Islet of Langerhans (tissue), 1 donor: ENCODE data around the gene KIF16B.
A peak's percentile ranks its signal among the peaks of the same experiment; 100 is the strongest.
"Not testable (repeated sequence)": the region's sequence is repeated elsewhere in the genome, so short reads cannot be mapped to it uniquely, and the experiment has no call there.

ENCODE experiments used
- FAIRE-seq: peaks from one replicate; lab custom pipeline; 2011; peaks lifted over from hg19 to GRCh38; lab: Jason Lieb, UNC

The KIF16B gene

DNA sequence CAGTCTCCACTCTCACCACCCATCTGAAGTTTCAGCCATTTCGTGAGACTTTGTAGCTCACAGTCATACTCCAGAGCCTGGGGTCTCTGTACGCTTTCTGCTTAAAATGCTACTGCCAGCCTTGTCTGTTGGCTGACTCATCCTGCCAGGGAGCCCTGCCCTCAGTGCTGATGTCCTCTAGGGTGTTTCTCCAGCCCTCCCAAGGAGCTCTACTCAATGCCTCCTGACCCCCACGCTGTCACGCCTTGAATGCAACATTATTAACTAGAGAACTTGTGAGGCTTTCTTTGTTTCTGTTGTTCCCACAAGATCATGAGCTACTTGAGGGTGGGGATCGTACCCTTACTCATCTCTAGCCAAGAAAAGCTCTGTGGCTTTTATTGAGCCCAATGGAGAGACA is 20.1 kb downstream of the KIF16B start:
- no peak for FAIRE-seq

DNA sequence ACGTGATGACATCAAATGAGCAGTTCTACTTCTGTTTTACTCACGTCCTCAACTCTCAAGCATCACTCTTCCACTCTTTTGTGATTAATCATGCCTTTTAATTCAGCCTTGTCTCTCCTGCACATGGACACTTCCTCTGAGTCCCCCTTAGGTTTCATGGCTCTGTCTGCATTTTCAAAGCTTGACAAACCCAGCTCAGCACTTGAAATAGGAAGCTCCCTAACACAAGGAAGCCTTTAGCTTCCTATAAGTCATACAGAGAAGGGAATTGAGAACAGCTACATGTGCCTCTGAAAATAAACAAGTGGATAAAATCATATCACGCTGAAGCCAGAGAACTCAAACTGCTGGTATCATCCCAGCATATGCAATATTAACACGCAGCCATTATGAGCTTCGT is 21.2 kb downstream of the KIF16B start:
- FAIRE-seq, result no peak

DNA sequence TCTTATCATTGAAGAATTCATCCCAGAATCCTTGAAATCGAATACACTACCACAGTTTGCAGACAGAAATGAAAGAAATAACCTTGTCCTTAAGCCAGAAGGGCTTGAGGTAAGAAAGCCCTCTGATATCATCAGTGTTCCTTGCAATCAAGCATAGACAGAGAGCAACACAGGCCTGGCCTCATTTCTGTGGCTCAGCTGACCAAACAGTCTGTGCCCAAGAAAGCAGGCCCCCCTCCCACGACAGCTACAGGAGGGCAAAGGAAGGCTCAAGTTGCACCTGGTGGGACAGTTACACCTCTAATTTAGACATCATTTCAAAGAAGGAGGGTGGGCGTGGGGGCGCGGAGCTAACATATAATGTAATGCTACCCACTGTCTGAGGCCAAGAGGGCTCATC is 21.6 kb downstream of the KIF16B start:
- FAIRE-seq, result no peak

DNA sequence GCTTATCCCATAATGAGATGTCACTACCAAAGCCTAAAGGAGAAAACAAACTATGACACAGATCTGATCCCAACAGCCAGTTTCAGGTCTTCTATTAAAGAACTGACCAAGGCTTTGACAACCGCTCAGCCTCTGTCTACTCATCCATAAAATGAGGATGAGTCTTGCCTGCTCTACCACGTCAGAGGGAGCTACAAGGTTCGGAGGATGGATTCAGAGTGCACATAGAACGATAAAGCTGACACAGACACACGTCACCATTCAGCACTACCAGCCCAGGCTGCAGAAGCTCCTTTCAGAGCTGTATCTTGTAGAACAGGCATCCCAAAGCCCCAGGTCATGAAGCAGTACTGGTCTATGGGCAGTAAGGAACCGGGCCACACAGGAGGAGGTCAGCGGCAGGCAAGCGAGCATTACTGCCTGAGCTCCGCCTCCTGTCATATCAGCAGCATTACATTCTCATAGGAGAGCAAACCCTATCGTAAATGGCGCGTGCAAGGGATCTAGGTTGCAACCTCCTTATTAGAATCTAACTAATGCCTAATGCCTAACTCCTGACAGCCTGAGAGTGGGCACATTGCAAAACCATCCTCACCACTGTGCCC is 25.1 kb downstream of the KIF16B start:
- no peak for FAIRE-seq

DNA sequence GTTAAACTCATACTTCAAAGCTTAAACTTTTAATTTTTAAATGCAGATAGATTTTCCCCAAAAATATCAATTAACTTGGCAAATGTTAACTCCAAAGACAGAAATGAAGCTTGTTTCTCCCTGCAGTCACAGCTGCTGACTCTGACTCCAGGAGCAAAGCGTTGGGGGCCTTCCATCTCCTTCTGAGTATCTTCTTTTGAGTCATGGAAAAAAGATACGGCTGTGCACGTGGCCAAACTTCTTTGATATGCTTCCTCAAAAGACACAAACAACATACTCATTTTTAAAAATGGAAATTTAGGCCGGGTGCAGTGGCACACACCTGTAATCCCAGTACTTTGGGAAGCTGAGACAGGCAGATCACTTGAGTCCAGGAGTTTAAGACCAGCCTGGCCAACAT is 28.3 kb downstream of the KIF16B start:
- no peak for FAIRE-seq

DNA sequence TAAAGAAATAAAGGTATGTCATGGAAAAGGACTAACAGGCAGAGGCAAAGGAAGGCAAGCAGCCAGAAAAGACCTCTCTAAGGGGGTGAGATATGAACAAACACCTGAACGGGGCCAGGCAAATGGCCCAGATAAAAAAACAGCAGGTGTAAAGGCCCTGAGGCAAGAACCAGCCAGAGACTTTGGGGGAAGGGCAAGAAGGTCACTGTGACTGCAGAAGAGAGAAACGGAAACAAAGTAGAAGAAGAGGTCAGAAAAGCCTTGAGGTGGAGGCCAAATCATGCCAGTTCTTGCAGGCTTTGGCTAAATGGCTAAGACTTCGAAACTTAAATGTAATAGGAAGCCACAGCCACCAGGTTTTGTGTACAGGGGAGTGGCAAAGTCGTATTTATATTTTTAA is 30.8 kb downstream of the KIF16B start:
- FAIRE-seq, result no peak

DNA sequence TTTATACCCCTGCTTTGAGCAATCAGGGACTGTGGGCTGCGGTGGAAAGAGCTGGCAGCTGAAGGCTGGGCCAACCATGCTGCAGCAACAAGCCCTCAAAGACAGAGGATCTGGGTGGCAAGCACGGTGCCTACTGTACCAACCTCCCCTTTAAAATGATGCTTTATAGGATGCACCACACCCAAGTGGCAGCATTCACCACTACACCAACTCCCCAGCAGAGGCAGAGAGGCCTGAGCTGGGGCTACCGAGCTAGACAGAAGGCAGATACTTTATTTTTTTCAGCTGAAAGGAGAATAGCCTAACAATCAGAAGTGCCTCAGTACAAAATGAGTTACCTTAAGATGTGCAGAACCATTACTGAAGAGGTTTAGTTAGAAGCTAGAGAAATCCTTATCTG is 31.4 kb downstream of the KIF16B start:
- FAIRE-seq, result no peak

DNA sequence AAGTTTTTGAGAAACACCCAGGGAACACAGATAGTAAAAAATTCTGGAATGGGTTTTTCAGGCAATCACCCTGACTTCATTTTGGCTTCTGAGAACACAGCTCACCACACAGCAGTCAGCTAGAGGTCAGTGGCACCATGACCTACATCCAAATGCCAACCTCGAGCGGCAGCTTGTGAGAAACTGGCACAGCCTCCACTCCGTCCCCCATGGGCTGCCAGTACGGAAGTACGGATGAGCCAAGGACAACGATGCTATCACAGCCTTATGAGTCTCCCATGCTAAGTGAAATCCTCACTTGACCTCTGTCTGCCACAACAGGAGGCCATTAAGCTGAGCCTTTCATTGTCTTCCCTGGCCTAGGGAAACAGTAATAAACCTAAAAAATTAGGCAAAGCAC is 32.0 kb downstream of the KIF16B start:
- no peak for FAIRE-seq

DNA sequence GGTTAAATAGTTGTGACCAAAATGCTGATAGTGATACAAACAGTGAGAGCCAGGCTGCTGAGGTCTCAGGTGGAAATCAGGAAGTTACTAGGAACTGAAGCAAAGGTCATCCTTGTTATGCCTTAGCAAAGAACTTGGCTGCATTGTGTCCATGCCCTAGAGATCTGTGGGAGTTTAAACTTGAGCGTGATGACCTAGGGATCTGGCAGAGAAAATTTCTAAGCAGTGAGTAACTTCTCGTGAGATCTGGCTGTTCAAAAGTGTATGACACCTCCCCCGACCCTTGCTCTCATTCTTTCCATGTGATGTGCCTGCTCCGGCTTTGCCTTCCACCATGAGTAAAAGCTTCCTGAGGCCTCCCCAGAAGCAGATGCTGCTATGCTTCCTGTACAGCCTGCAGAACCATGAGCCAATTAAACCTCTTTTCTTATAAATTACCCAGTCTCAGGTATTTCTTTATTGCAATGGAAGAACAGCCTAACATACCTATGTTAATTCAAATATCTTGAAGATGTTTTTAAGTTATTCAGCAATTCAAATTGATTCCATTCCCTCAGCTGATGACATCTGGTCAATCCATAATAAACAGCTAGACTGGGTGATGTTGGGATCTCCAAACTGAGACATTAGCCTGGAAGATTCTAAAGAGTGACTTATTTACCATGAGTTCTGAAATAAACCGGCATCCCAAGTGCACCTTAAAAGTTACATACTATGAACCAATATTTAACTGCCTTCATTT is 33.8 kb downstream of the KIF16B start:
- FAIRE-seq, result no peak

DNA sequence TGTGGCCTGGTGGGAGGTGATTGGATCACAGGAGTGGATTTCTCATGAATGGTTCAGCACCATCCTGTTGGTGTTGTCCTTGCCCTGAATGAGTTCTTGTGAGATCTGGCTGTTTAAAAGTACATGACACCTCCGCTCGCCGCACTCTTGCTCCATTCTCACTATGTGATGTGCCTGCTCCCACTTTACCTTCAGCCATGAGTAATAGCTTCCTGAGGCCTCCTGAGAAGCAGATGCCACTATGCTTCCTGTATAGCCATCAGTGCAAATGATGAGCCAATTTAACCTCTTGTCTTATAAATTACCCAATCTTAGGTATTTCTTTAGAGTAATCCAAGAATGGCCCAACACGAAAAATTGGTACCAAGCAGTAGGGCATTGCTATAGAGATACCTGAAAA is 34.5 kb downstream of the KIF16B start:
- no peak for FAIRE-seq

DNA sequence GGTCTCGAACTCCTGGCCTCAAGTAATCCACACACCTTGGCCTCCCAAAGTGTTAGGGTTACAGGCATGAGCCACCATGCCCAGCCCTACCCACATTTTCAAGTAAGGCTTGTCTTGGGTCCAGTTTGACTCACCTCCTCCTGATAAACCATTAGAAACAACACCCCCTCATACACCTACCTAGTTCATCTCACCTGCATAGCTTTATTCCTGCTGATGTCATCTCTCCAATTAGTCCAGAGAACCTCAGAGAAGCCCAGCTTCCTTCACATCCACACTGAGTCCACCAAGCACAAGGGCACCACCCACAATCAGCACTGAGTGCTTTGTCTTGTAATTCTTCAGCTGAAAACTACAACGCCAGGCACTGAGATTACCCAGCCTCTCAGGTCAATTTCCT is 35.3 kb downstream of the KIF16B start:
- no peak for FAIRE-seq

DNA sequence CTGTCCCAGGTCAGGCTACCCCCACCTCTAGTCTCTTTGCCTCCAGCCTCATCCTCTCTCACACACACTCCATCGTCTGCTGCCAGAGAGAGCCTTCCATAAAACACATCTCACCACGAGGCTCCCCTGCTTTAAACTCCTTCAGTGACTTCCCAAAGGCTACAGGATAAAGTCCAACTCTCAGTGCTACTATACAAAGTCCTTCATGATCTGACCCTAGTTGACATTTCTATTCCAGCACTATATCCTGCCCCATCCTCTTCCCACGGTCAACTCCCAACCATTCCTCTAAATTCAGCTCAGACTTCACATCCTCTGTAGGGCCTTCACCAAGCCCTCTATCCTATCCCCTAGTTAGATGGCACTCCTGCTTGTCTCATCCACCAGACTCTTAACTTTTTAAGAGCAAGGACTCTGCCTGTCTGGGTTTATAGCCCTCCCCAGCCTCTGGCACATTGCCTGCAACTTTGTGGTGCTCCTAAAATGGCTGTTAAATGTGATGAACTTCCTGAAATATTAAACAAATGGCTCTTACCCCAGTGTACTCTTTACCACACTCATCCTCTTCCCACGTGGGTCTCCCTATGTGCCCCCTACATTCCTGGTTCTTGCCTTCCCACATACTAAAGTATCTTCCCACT is 36.1 kb downstream of the KIF16B start:
- no peak for FAIRE-seq

DNA sequence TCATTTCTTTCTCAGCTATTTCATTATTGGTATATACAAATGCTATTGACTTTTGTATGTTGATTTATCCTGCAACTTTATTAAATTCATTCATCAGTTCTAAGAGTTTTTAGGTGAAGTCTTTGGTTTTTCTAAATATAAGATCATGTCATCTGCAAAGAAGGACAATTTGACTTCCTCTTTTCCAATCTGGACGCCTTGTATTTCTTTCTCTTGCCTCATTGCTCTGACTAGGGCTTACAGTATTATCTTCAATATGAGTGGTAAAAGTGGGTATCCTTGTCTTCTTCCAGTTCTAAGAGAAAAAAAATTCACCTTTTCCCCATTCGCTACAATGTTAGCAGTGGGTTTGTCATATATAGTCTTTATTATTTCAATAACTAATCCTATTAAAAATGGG is 38.0 kb downstream of the KIF16B start:
- FAIRE-seq, result no peak

DNA sequence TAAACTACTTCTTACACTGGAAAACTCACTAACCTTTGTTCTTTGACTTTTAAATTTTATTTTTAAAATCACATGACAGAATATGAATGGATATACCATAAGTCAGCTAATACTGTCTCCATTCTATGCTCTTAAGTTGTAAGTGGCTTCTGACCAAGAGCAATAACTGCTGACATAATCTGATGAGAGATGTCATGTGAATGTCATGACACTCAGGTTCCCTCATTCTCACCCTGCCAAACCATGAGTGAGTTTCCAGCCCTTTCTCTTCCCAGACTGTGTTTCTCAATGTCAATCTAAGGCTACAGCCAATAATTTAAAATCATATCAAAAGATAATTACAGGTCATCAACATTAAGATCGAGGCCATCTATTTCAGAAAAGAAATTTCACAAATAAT is 39.7 kb downstream of the KIF16B start:
- no peak for FAIRE-seq

DNA sequence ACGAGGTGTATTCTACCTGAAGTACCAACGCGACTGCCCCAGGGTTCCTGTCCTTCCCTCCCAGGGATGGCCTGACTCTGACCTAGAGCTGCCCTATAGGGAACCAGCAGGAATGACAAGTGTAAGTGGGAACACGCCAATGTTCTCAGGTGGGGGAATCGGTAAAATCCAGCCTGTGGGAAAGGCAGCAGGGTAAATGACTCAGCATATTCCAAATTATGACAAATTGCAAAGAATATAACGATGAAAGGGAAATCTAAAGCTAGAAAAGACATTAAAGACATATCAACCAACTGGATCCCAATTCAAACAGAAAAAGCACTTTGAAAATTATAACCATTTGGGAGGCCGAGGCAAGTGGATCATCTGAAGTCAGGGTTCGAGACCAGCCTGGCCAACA is 41.8 kb downstream of the KIF16B start:
- FAIRE-seq, result no peak

DNA sequence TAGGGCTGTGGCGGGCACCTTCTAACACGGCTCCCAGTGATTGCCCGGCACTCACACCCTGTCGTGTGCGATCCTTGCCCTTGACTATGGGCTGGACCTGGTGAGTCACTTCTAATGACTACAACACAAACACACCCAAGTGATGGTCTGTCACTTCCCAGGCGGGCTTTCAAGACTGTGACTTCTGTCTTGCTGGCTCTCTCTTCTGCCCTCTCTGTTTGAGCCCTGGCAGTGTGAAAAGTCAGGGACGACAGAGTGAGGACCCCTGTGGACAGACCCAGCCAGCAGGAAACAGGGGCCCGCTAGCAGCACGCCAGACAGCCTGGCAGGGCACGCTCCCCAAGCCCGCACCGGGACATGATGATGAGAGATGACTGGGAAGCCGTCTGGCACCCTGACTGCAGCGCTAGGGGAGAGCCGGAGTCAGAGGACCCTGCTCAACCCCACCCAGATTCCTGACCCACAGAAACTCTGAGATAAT is 43.0 kb downstream of the KIF16B start:
- no peak for FAIRE-seq

DNA sequence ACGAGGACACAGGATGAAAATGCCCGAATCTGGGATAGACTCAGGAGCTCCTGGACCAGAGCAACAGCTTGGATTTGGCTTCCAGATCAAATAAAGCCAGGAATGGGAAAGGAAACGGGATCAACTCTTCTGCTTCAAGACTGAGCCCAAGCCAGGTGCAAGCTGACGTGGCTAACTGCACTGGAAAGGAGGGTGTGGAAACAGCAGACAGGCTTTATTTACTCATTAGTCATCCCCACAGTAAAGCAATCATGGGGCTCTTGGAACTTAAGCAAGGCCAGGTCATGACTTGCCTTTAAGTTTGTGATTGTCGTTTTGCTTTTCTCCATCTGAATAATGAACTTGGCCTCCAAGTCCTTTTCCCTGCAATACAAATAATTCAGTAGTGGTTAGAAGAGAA is 45.2 kb downstream of the KIF16B start:
- peak; percentile 98 for FAIRE-seq

DNA sequence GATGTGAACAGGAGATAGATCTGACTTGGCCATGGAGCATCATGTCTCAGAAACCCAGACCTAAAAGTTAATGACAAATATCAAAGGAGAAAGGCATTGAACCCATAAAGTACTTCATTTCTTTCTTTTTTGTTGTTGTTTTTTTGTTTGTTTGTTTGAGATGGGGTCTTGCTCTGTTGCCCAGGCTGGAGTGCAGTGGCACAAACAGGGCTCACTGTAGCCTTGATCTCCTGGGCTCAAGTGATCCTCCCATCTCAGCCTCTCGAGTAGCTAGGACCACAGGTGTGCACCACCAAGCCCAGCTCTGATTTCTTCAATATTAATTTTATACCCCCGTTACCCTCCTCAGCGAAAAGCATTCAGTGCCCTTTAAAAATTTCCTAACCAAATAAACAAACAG is 45.8 kb downstream of the KIF16B start:
- FAIRE-seq, result no peak

DNA sequence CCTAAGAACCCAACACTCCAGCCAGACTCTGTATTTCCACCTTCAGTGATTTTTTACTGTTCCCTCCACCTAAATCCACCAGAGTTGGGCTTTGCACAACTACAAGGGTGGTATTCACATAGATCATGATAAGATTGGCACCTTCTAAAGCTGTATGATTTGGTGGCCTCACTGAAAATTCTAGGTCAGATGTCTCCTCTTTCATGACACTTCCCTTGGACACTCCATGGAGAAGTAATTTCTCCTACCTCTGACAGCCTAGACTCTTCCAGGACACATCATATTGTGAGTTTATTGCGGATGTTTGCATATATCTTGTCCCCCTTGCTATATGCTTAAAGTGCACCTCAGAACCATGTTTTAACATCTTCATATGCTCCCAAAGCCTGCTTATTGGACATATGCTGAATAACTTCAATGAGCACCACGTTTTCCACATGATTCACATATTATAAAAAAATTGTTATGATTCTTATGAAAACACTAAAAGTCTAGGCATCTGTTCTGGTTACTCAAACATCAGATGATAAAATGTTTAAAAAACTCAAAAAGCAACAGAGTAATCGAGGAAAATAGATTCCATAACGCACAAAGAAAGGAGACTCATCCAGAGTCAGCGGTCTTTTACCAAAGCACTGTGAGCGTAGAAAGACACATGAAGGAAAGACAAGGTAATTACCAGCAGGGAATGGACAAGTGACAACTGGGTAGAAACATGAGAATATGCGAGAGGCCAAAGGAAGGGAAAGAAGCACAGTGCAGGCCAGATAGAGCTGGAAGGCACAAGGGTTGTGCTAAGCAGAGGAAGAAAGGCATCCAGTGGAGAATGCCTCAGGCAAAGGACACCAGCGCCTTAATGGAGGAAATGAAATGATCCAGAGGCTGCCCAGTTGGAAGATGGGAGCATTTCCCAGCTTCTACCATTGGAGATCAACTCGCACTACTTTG is 46.5 kb downstream of the KIF16B start:
- FAIRE-seq, result no peak

DNA sequence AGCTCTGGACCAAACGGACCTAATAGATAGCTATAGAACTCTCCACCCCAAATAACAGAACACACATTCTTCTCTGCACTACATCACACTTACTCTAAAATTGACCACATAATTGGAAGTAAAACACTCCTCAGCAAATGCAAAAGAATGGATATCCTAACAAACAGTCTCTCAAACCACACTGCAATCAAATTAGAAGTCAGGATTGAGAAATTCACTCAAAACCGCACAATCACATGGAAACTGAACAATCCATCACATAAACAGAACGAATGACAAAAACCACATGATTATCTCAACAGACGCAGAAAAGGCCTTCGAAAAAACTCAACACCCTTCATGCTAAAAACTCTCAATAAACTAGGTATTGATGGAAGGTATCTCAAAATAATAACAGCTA is 50.6 kb downstream of the KIF16B start:
- not testable (repeated sequence) for FAIRE-seq

DNA sequence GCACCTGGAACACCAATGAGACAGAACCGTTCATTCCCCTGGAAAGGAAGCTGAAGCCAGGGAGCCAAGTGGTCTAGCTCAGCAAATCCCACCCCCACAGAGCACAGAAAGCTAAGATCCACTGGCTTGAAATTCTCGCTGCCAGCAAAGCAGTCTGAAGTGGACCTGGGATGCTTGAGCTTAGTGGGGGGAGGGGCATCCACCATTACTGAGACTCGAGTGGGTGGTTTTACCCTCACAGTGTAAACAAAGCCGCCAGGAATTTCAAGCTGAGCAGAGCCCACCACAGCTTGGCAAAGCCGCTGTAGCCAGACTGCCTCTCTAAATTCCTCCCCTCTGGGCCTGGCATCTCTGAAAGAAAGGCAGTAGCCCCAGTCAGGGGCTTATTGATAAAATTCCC is 53.1 kb downstream of the KIF16B start:
- FAIRE-seq, result no peak

DNA sequence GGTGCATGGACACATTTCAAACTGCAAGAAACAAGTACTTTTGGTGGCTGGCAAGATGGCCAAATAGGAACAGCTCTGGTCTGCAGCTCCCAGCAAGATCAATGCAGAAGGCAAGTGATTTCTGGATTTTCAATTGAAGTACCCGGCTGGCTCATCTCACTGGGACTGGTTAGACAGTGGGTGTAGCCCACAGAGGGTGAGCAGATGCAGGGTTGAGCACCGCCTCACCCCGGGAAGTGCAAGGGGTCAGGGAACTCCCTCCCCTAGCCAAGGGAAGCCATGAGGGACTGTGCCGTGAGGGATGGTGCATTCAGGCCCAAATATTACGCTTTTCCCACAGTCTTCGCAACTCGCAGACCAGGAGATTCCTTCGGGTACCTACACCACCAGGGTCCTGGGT is 53.6 kb downstream of the KIF16B start:
- FAIRE-seq, result not testable (repeated sequence)

DNA sequence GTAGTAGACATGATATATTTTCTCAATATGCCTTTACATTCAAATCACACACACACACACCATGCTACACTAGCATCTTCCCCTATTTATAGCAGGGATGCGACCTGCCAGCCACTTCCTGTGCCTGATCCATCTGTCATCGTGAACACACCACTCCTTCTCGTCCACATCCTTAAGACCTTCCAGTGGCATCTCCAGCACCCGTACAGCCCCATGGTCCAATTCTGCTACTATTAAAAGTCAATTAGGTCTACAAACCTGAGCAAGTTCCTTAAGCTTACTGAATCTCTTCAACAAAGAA is 54.5 kb downstream of the KIF16B start:
- no peak for FAIRE-seq
